Keratinocyte (primary cell): ENCODE results near the gene WDR19.

Experiments used
- EZH2 ChIP-seq: IDR thresholded peaks from one replicate; pipeline ENCODE4 v1.6.1; 2012; ENCODE audit warnings: inconsistent platforms, mild to moderate bottlenecking, low read length, moderate library complexity
- TF ChIP-seq, protein P1 (sequence below), 3 experiments: IDR thresholded peaks in 1 of 3; conservative IDR thresholded peaks in 1 of 3; optimal IDR thresholded peaks in 1 of 3; 2 replicates in 2 of 3; 3 replicates in 1 of 3; pipeline versions ENCODE3 to v1.5.1; 2011; ENCODE audit warnings: low read length in 3 of 3, mild to moderate bottlenecking in 3 of 3, moderate library complexity in 2 of 3, control low read depth in 1 of 3, inconsistent platforms in 1 of 3; ENCODE audit not compliant: insufficient read depth in 2 of 3; ENCODE audit errors: extremely low read depth in 1 of 3

DNA sequence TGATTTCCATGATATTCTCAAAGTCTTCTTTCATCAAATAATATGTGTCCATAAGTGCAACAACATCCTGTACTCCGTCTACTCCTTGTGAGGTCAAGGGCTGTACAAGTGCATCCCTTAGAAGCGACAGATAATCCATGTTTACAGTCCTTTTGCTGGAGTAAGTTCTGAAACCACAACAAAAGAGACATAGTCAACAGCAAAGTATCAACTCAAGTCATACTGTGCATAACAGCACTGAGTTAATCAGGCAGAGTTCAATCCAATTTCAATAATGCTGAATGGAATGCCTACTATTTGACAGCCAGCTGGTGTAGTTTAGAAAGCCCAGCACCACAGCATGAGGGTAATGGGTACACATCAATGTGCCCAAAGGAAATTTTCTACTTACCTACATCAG, 109.4 kb downstream of the WDR19 start:
- TF ChIP-seq, protein P1, sequence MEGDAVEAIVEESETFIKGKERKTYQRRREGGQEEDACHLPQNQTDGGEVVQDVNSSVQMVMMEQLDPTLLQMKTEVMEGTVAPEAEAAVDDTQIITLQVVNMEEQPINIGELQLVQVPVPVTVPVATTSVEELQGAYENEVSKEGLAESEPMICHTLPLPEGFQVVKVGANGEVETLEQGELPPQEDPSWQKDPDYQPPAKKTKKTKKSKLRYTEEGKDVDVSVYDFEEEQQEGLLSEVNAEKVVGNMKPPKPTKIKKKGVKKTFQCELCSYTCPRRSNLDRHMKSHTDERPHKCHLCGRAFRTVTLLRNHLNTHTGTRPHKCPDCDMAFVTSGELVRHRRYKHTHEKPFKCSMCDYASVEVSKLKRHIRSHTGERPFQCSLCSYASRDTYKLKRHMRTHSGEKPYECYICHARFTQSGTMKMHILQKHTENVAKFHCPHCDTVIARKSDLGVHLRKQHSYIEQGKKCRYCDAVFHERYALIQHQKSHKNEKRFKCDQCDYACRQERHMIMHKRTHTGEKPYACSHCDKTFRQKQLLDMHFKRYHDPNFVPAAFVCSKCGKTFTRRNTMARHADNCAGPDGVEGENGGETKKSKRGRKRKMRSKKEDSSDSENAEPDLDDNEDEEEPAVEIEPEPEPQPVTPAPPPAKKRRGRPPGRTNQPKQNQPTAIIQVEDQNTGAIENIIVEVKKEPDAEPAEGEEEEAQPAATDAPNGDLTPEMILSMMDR (optimal IDR thresholded peaks at IDR 0.05 in 1 of 3, IDR thresholded peaks at IDR 0.05 in 1 of 3, conservative IDR thresholded peaks at IDR 0.05 in 1 of 3; ENCODE audit: extremely low read depth in 1 of 3, insufficient read depth in 2 of 3, low read length in 3 of 3): no peak
- TF ChIP-seq EZH2: no peak
